Esophagus squamous epithelium (tissue), 5 donors: ENCODE measurements around the gene DCAF10. TPM values are rescaled to one million over a fixed set of nuclear protein-coding genes. Genes with fewer than 3 reads are reported as not detected.
A peak's percentile ranks its signal among the peaks of the same experiment; 100 is the strongest.

Source experiments
- DNase-seq: peaks from one replicate; lab custom pipeline; 2025; lab: John Stamatoyannopoulos, UW
- H3K27ac ChIP-seq, 4 donors: fragments of 200-600 bp; sonication (generic); one replicate each; pipeline ENCODE4 v1.5.1; 2016 to 2019; ENCODE audit warnings: mild to moderate bottlenecking in 1 of 4
- H3K27me3 ChIP-seq, 4 donors: fragments of 200-600 bp; sonication (generic); 1 replicate in 3 of 4; 2 replicates in 1 of 4; pipeline versions ENCODE4 v1.5.1 to v1.6.0; 2017 to 2021; ENCODE audit warnings: antibody characterized with exemption in 1 of 4
- H3K36me3 ChIP-seq, 3 donors: fragments of 200-600 bp; sonication (generic); one replicate each; pipeline ENCODE4 v1.5.1; 2016 to 2019
- H3K4me1 ChIP-seq, 3 donors: fragments of 200-600 bp; sonication (generic); one replicate each; pipeline ENCODE4 v1.5.1; 2017 to 2019
- H3K4me3 ChIP-seq, 4 donors: fragments of 200-600 bp; sonication (generic); 1 replicate in 3 of 4; 2 replicates in 1 of 4; pipeline ENCODE4 v1.5.1; 2016 to 2019; ENCODE audit warnings: mild to moderate bottlenecking in 2 of 4, moderate library complexity in 1 of 4
- H3K9me3 ChIP-seq, 3 donors: fragments of 200-600 bp; sonication (generic); one replicate each; pipeline ENCODE4 v1.5.1; 2016 to 2019
- POLR2A ChIP-seq, 4 donors: fragments of 450-650 bp; IDR thresholded peaks; one replicate each; pipeline ENCODE4 v1.6.1; 2017; ENCODE audit warnings: antibody characterized with exemption in 4 of 4, mild to moderate bottlenecking in 4 of 4, moderate library complexity in 3 of 4
- WGBS, 2 donors: methylation state at CpG; one replicate each; pipeline ENCODE4 v1.1.5; 2018; 5-methylcytosine and 5-hydroxymethylcytosine counted together
- intact Hi-C: fragments of 100-400 bp; cut with DNase I; formaldehyde crosslinking; loops from one replicate; pipeline ENCODE4 v1.15.0; 2022
- total RNA-seq, 4 donors: library from RNA; depleted of rRNA; stranded (reverse); fragments of >200 nt; gene quantifications; one replicate each; pipeline ENCODE4 v1.1.0, GENCODE V29; 2016
- TF ChIP-seq, protein P1 (sequence below), 6 experiments: fragments of 450-650 bp in 4 of 6; fragments of 200-600 bp in 2 of 6; sonication (generic) in 2 of 6; IDR thresholded peaks; one replicate each; pipeline ENCODE4 v1.5.1; 2016 to 2019; ENCODE audit warnings: antibody characterized with exemption in 6 of 6, mild to moderate bottlenecking in 4 of 6, moderate library complexity in 4 of 6
- donor health status: DM: yes; HTN: yes; CAD: no.

Gene DCAF10
- total RNA-seq, 4 donors from 2014 or later = 12.0 to 22.9 (median 17.6) TPM

DNA sequence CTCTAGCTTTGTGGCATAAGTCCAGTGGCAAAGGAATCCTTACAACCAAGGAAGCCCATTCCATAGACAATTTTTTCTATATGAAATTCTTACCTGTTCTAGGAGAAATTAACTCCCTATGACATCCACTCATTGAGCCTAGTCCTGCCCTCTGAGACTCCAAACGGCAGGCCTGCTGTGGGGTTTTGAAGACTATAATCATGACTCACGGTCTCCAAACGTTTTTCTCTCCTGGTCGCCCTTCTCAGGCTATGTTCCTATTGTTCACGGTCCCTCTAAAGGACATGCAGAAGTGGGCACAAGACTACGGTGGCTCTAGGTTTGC, 16.3 kb upstream of the DCAF10 start:
- peak overlapping the region; percentile 79 to 88 (median 86) for H3K27ac ChIP-seq
- DNase-seq = no peak
- peaks cover 3 to 32% (median 18%) of the 10 kb centered on the region in 3 donors for H3K4me1 ChIP-seq
- no peak for TF ChIP-seq POLR2A (IDR thresholded peaks at IDR 0.05)
- TF ChIP-seq, protein P1, sequence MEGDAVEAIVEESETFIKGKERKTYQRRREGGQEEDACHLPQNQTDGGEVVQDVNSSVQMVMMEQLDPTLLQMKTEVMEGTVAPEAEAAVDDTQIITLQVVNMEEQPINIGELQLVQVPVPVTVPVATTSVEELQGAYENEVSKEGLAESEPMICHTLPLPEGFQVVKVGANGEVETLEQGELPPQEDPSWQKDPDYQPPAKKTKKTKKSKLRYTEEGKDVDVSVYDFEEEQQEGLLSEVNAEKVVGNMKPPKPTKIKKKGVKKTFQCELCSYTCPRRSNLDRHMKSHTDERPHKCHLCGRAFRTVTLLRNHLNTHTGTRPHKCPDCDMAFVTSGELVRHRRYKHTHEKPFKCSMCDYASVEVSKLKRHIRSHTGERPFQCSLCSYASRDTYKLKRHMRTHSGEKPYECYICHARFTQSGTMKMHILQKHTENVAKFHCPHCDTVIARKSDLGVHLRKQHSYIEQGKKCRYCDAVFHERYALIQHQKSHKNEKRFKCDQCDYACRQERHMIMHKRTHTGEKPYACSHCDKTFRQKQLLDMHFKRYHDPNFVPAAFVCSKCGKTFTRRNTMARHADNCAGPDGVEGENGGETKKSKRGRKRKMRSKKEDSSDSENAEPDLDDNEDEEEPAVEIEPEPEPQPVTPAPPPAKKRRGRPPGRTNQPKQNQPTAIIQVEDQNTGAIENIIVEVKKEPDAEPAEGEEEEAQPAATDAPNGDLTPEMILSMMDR (IDR thresholded peaks at IDR 0.05) = no peak
- H3K36me3 ChIP-seq = peaks cover 0 to 44% (median 0%) of the 10 kb centered on the region in 3 donors
- H3K9me3 ChIP-seq = no peaks in the 10 kb centered on the region
- intact Hi-C loops = no loop called here
- H3K27me3 ChIP-seq = peaks cover 0 to 3% (median 0%) of the 10 kb centered on the region in 4 donors
- peak overlapping the region; percentile 72 to 95 (median 90) for H3K4me3 ChIP-seq
- WGBS, 2 donors = 0% methylated on average over 4 to 6 of the region's 6 CpGs

DNA sequence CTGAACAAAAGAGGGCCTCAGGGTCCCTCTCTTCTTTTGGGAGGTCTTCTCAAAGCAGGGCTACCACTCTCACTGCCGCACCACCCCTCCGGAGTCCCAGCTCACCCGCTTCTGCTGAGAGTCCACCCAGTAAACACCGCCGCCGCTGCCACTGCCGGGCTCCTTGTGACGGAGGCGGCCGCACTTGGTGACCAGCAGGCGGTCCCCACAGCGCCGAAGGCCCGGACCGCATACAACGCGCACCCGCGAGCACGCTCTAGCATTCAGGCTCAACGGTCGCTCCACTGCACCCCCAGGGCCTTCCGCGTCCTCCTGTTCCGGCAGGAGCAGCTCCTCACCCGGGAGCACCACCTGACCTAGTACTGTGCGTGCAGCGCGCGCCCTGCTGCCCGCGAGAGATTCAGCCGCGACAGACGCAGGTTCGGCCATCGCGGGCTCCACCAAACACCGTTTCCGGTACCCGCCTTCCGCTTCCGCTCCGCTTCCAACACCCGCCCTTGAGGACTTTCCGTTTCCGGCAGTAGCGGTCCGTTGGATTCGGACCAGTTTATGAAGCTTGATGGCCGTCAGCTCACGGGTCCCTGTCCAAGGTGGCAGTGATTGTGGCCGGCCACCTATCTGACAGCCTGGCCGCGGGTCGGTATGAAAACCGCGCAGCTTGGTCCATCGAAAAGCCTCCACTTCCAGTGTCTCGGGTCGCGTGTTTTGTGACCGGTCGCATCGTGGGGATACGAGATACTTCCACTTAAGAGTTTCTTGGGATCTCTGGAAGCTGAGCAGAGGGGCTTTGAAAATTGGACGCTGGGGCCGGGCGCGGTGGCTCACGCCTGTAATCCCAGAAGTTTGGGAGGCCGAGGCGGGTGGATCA, 15.7 kb upstream of the DCAF10 start, which contains the start of gene EXOSC3:
Gene EXOSC3 (minus strand): TSS at position 449 of the 868 bp plus-strand sequence. CDS start 20 bp downstream, at position 429.
- peak in 2 of 4 donors; percentile 56 to 61 for TF ChIP-seq POLR2A (IDR thresholded peaks at IDR 0.05)
- TF ChIP-seq, protein P1 (IDR thresholded peaks at IDR 0.05) = peak in 2 of 6 experiments; percentile 23 to 24
- intact Hi-C loops = no loop called here
- Histone ChIP-seq H3K27ac (peak within 1 kb of the TSS; percentile 79 to 88 (median 86)), H3K4me1 (peaks cover 3 to 32% (median 18%) of the 10 kb centered on the region in 3 donors), H3K27me3 (peaks cover 0 to 3% (median 0%) of the 10 kb centered on the region in 4 donors), H3K36me3 (peaks cover 0 to 38% (median 0%) of the 10 kb centered on the region in 3 donors), H3K9me3 (no peaks in the 10 kb centered on the region), H3K4me3 (peak within 1 kb of the TSS; percentile 72 to 95 (median 90))
- DNase-seq = peak; percentile 45
- WGBS, 2 donors = 0 to 10% methylated on average over 11 of the region's 73 CpGs

DNA sequence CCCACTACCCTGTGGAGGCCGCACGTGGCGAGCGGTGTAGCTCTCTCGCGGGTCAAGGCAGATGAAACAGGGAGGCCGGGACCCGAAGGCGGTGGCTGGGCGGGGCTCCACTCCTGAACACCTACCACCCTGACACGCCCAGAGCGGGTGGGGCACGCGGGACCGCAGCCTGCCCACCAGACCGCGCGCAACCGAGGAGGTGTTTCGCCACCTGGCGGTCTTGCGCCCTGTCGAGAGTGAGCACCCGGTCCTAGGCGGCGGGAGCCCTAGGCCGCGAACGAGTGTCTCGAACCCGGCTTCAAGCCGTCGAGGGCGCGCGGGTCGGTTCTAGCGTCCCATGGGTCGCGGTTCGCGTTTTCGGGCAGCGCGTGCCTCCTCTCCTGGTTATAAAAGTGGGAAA, 13.5 kb upstream of the DCAF10 start:
- DNase-seq = no peak
- Histone ChIP-seq H3K4me1 (peaks cover 3 to 31% (median 18%) of the 10 kb centered on the region in 3 donors), H3K9me3 (no peaks in the 10 kb centered on the region), H3K27me3 (peaks cover 0 to 3% (median 0%) of the 10 kb centered on the region in 4 donors), H3K4me3 (no peak overlapping the region), H3K27ac (no peak overlapping the region), H3K36me3 (peaks cover 0 to 26% (median 0%) of the 10 kb centered on the region in 3 donors)
- intact Hi-C loops = no loop called here
- TF ChIP-seq, protein P1 (IDR thresholded peaks at IDR 0.05) = no peak
- TF ChIP-seq POLR2A (IDR thresholded peaks at IDR 0.05) = no peak
- WGBS, 2 donors = no CpG with 5 or more reads among the region's 45 CpGs

DNA sequence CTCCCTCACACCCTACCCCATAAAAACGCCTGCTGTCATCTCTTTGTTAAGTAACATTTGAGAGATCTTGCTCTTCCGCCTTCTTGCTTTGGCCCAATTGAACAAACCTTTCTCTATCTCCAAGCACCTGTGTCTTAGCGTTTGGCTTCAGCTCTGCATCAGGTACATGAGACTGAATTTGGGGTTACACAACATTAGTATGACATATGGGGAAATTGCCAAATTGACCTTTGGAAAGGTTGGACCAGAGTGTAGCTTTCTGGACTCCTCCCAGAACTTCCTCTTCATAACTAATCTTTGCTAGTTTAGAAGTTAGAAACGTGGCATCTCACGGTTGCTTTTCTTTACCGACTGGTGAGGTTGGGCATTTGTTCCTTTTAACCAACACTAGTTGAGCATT, 12.3 kb upstream of the DCAF10 start:
- Histone ChIP-seq H3K36me3 (peaks cover 0 to 13% (median 0%) of the 10 kb centered on the region in 3 donors), H3K27me3 (peaks cover 0 to 3% (median 0%) of the 10 kb centered on the region in 4 donors), H3K4me3 (no peak overlapping the region), H3K9me3 (no peaks in the 10 kb centered on the region), H3K27ac (no peak overlapping the region), H3K4me1 (peaks cover 3 to 18% (median 10%) of the 10 kb centered on the region in 3 donors)
- intact Hi-C loops = no loop called here
- no peak for DNase-seq
- 70 to 84% methylated on average over 6 of the region's 6 CpGs for WGBS, 2 donors
- no peak for TF ChIP-seq POLR2A (IDR thresholded peaks at IDR 0.05)
- TF ChIP-seq, protein P1 (IDR thresholded peaks at IDR 0.05) = no peak

DNA sequence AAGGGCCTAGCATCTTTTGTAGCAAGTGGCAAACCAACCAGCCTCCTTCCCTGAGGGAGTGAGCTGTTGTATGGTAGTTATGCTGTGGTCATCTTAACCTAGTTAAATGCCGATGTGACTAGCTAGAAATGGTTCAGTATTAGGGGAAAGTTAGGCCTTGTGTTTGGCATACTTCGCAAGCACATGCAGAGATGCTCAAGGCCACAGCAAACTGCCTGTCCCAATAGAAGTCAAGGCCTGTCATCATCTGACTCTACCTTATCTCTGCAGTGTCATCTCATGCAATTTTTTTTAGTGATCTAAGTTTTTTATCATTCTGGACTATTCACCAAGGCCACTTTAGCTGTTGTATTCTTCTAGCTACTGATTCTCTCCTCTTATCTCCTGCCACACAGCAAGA, 10.5 kb upstream of the DCAF10 start:
- Histone ChIP-seq H3K27ac (no peak overlapping the region), H3K4me3 (no peak overlapping the region), H3K36me3 (peaks cover 0 to 10% (median 0%) of the 10 kb centered on the region in 3 donors), H3K4me1 (peaks cover 0 to 7% (median 0%) of the 10 kb centered on the region in 3 donors), H3K9me3 (no peaks in the 10 kb centered on the region), H3K27me3 (peaks cover 0 to 3% (median 0%) of the 10 kb centered on the region in 4 donors)
- intact Hi-C loops = no loop called here
- TF ChIP-seq, protein P1 (IDR thresholded peaks at IDR 0.05) = no peak
- TF ChIP-seq POLR2A (IDR thresholded peaks at IDR 0.05) = no peak
- no peak for DNase-seq
- WGBS, 2 donors = 92 to 100% methylated on average over 2 of the region's 2 CpGs
